CD8-positive, alpha-beta memory T cell (primary cell): ENCODE data around the gene ZNF593OS. TPM values are rescaled to one million over a fixed set of nuclear protein-coding genes. Genes with fewer than 3 reads are reported as not detected.
A peak's percentile ranks its signal among the peaks of the same experiment; 100 is the strongest.

Experiments
- CTCF ChIA-PET: fragments of 350-600 bp; sonication (Branson Sonifier 250); formaldehyde crosslinking; loops from one replicate; lab custom pipeline; 2021; ENCODE audit warnings: antibody characterized with exemption; lab: Charles Lee
- POLR2A ChIA-PET: fragments of 350-600 bp; sonication (Branson Sonifier 250); formaldehyde crosslinking; loops from one replicate; lab custom pipeline; 2021; ENCODE audit warnings: antibody characterized with exemption; lab: Charles Lee
- DNase-seq, 5 donors: peaks; one replicate each; pipeline versions ENCODE4 v3.0.0 to v3.0.0-alpha.2; 2020 to 2022; ENCODE audit warnings: mixed read lengths in 1 of 5
- H3K27ac ChIP-seq: one replicate; pipeline ENCODE4 v1.7.0; 2013; ENCODE audit warnings: low read depth, mild to moderate bottlenecking, low read length, moderate library complexity
- H3K27me3 ChIP-seq: 2 replicates; pipeline ENCODE4 v1.7.0; 2013; ENCODE audit warnings: low read length, mild to moderate bottlenecking; ENCODE audit not compliant: insufficient read depth, poor library complexity, severe bottlenecking
- H3K36me3 ChIP-seq: 2 replicates; pipeline ENCODE4 v1.7.0; 2013; ENCODE audit warnings: mild to moderate bottlenecking, low read length, moderate library complexity; ENCODE audit not compliant: insufficient read depth
- H3K4me1 ChIP-seq: 2 replicates; pipeline ENCODE4 v1.7.0; 2013; ENCODE audit warnings: mild to moderate bottlenecking, low read length, moderate library complexity; ENCODE audit not compliant: insufficient read depth
- H3K4me3 ChIP-seq: 2 replicates; pipeline ENCODE4 v1.7.0; 2013; ENCODE audit warnings: mild to moderate bottlenecking, low read length
- H3K9me3 ChIP-seq: 2 replicates; pipeline ENCODE4 v1.7.0; 2013; ENCODE audit warnings: mild to moderate bottlenecking, low read length
- H3K27ac Mint-ChIP-seq, 8 donors: one replicate each; pipeline ENCODE4 v1.8.0; 2020 to 2021; ENCODE audit warnings: mixed read lengths in 8 of 8, mild to moderate bottlenecking in 6 of 8, inconsistent platforms in 3 of 8, moderate library complexity in 3 of 8
- H3K27me3 Mint-ChIP-seq, 2 donors: one replicate each; pipeline ENCODE4 v1.8.0; 2020 to 2021; ENCODE audit warnings: mixed read lengths in 2 of 2, mild to moderate bottlenecking in 1 of 2, moderate library complexity in 1 of 2
- H3K36me3 Mint-ChIP-seq, 3 donors: one replicate each; pipeline ENCODE4 v1.8.0; 2020 to 2021; ENCODE audit warnings: mixed read lengths in 3 of 3, inconsistent platforms in 1 of 3, mild to moderate bottlenecking in 1 of 3
- H3K4me1 Mint-ChIP-seq, 3 donors: one replicate each; pipeline ENCODE4 v1.8.0; 2020 to 2021; ENCODE audit warnings: mixed read lengths in 3 of 3, inconsistent platforms in 1 of 3, mild to moderate bottlenecking in 1 of 3
- H3K4me3 Mint-ChIP-seq, 7 donors: one replicate each; pipeline ENCODE4 v1.8.0; 2020 to 2021; ENCODE audit warnings: mixed read lengths in 7 of 7, mild to moderate bottlenecking in 6 of 7, moderate library complexity in 4 of 7, inconsistent platforms in 2 of 7
- H3K9me3 Mint-ChIP-seq, 5 donors: one replicate each; pipeline ENCODE4 v1.8.0; 2020 to 2022; ENCODE audit warnings: mixed read lengths in 5 of 5, mild to moderate bottlenecking in 3 of 5, moderate library complexity in 2 of 5, inconsistent platforms in 1 of 5
- polyA plus RNA-seq: library from polyadenylated mRNA; unstranded; fragments of 300-500 nt; fragmentation: Illumina TruSeq; gene quantifications from one replicate; pipeline ENCODE4 v1.2.3, GENCODE V29; 2021
- total RNA-seq, 2 experiments: library from RNA; stranded (reverse); gene quantifications; one replicate each; pipeline ENCODE4 v1.2.3, GENCODE V29; 2021

Gene ZNF593OS
- total and polyA plus RNA-seq, 3 experiments from 2014 or later, result 0.85 TPM; not detected in 2

DNA sequence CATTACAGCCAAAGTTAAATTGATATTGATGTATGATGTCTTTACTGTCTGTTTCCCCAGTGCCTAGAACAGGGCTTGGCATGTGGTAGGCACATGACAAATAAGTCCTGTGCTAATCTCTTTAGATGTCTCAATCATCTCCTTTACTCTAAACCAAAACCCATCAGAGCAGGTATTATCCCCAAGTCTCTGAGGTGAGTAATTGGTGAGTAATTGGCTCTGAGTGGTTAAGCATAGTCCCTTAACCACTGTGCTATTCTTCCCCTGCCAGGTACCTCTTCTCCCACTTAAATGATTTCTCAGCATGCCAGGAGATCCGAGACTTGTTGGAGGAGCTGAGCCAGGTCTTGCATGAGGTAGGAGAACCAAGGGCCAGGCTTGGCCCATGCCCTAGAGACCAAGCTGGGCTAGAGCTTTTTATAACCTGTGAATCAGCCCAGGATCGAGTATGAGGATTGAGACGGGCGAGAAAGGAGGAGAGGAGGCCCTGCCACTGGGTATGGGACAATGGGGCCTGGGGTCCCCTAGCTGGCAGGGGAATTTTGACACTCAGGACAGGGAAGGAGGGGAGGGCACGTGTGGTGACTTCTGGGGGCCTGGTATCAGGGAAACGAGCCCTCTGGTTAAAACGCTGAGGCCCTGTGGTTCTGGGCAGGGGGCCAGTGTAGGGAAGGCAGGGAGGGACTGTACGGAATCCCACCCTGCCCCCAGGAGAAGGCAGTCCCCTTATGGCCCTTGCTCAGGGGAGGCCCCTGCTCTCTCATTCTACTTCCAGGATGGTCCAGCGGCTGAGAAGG is 10.2 kb upstream of the ZNF593OS start:
- no peak overlapping the region for H3K27ac Mint-ChIP-seq
- Histone ChIP-seq H3K27ac (no peak overlapping the region), H3K4me3 (no peak overlapping the region), H3K9me3 (no peaks in the 10 kb centered on the region), H3K36me3 (no peaks in the 10 kb centered on the region), H3K4me1 (no peaks in the 10 kb centered on the region), H3K27me3 (no peaks in the 10 kb centered on the region)
- H3K4me3 Mint-ChIP-seq, result no peak overlapping the region
- H3K36me3 Mint-ChIP-seq, result no peaks in the 10 kb centered on the region
- POLR2A ChIA-PET, result no interaction called here
- no peak for DNase-seq
- no peaks in the 10 kb centered on the region for H3K9me3 Mint-ChIP-seq
- no peaks in the 10 kb centered on the region for H3K4me1 Mint-ChIP-seq
- H3K27me3 Mint-ChIP-seq, result no peaks in the 10 kb centered on the region
- CTCF ChIA-PET, result interaction anchor here (1.6 kb wide), 1 partner anchor 12 kb away, joined by 6 read pairs; the partner anchor contains the start of genes C1orf232 and ZNF593

DNA sequence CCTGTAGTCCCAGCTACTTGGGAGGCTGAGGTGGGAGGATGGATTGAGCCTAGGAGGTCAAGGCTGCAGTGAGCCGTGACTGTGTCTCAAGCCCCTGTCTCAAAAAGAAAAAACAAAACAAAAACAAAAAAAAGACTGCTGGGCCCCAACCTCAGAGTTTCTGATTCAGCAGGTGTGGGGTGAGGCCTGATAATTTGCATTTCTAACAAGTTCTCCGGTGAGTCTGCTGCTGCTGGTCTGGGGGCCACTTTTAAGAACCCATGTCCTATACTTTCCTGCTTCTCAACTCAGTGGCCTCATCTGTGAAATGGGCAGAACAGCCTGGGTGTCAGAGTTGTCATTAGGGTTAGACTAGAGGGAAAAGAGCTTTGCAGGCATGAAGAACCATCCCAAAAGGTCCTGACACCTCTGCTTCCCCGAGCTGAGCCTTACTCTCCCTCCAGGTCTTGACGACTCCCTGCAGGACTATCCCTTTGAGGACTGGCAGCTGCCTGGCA is 8.4 kb upstream of the ZNF593OS start:
- Mint-ChIP-seq H3K4me1 (no peaks in the 10 kb centered on the region), H3K9me3 (no peaks in the 10 kb centered on the region), H3K36me3 (no peaks in the 10 kb centered on the region), H3K27ac (no peak overlapping the region), H3K27me3 (no peaks in the 10 kb centered on the region), H3K4me3 (no peak overlapping the region)
- Histone ChIP-seq H3K4me3 (no peak overlapping the region), H3K4me1 (no peaks in the 10 kb centered on the region), H3K27ac (no peak overlapping the region), H3K9me3 (no peaks in the 10 kb centered on the region), H3K36me3 (no peaks in the 10 kb centered on the region), H3K27me3 (no peaks in the 10 kb centered on the region)
- ChIA-PET POLR2A (no interaction called here), CTCF (interaction anchor here (1.4 to 1.6 kb wide), 3 partner anchors 10 to 54 kb away, joined by 4 to 6 read pairs (median 6); partner anchors contain the start of genes C1orf232, CEP85 and ZNF593)
- DNase-seq, result no peak

DNA sequence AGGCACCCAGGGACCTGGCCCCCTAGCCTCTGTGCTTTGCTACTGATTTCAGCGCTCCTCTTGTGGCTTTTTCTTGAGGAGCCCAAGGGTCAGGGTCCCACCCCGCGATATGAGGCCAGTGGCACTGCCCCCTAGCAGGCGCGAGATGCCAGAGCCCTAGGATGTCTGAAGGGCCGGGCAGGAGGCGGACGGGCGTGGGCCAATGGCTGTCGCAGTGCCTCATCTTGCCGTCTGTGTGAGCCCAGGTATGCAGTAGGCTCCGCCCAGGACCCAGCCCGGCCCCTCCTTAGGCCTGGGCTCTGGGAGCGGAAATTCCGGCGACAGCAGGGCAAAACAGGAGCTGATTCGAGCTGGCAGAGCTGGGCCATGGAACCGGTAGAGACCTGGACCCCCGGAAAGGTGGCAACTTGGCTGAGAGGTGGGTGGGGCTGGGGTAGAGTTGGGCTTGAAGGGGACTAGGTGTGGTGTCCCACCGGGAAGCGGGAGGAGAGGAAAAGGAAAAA is 5.6 kb upstream of the ZNF593OS start, which contains the start of gene CNKSR1:
Gene CNKSR1 (plus strand): TSS at position 310 of the 503 bp plus-strand sequence. CDS start 57 bp downstream, at position 367.
- no peak within 1 kb of the TSS for H3K4me3 ChIP-seq
- no peak within 1 kb of the TSS for H3K4me3 Mint-ChIP-seq
- H3K4me1 ChIP-seq, result no peaks in the 10 kb centered on the region
- H3K27me3 Mint-ChIP-seq, result no peaks in the 10 kb centered on the region
- H3K27ac ChIP-seq, result no peak within 1 kb of the TSS
- POLR2A ChIA-PET, result no interaction called here
- no peaks in the 10 kb centered on the region for H3K27me3 ChIP-seq
- no peaks in the 10 kb centered on the region for H3K36me3 ChIP-seq
- H3K27ac Mint-ChIP-seq, result peak within 1 kb of the TSS in 1 of 8 donors; percentile 23
- no peaks in the 10 kb centered on the region for H3K9me3 Mint-ChIP-seq
- no peaks in the 10 kb centered on the region for H3K4me1 Mint-ChIP-seq
- CTCF ChIA-PET, result interaction anchor here (1.3 kb wide), 1 partner anchor 57 kb away, joined by 4 read pairs; the partner anchor contains the start of gene CEP85
- no peaks in the 10 kb centered on the region for H3K9me3 ChIP-seq
- no peaks in the 10 kb centered on the region for H3K36me3 Mint-ChIP-seq
- DNase-seq, result no peak

DNA sequence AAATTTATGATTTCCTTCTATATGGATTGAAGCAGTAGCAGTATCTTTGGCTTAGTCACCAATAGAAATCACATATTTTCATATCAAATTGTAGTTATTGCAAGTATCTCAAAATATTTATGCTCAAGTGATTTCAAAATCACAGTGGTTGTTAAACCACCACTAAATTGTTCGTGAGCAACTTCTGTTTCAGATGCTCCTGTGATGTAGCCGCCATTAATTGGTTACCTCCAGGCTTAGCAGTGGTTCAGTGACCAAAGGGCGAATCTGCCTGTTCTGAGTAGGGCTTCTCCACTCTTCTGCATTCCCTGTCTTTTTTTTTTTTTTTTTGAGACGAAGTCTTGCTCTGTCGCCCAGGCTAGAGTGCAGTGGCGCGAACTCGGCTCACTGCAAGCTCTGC is 3.7 kb upstream of the ZNF593OS start:
- Mint-ChIP-seq H3K36me3 (no peaks in the 10 kb centered on the region), H3K9me3 (no peaks in the 10 kb centered on the region), H3K4me1 (peaks cover 2 to 12% (median 7%) of the 10 kb centered on the region in 3 donors), H3K27me3 (no peaks in the 10 kb centered on the region), H3K4me3 (no peak overlapping the region), H3K27ac (no peak overlapping the region)
- H3K36me3 ChIP-seq, result no peaks in the 10 kb centered on the region
- POLR2A ChIA-PET, result no interaction called here
- H3K27me3 ChIP-seq, result no peaks in the 10 kb centered on the region
- H3K9me3 ChIP-seq, result no peaks in the 10 kb centered on the region
- CTCF ChIA-PET, result no interaction called here
- no peak for DNase-seq
- no peak overlapping the region for H3K4me3 ChIP-seq
- H3K4me1 ChIP-seq, result peaks cover 9% of the 10 kb centered on the region
- no peak overlapping the region for H3K27ac ChIP-seq

DNA sequence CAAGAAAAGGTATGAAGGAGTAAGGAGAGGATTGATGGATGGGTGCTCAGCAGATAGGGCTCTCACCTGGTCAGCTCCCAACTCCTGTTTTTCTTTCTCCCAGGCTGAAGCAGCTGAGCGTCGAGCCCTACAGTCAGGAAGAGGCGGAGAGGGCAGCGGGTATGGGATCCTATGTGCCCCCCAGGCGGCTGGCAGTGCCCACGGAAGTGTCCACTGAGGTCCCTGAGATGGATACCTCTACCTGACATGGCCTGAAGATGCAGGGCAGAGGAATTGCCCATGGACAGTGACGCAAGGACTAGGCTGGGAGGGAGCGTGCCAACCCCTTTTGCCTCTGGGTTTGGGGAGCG is 1.2 kb downstream of the ZNF593OS start:
- H3K9me3 Mint-ChIP-seq, result no peaks in the 10 kb centered on the region
- peaks cover 0 to 6% (median 0%) of the 10 kb centered on the region in 3 donors for H3K36me3 Mint-ChIP-seq
- Histone ChIP-seq H3K4me1 (peaks cover 17% of the 10 kb centered on the region), H3K36me3 (no peaks in the 10 kb centered on the region), H3K9me3 (no peaks in the 10 kb centered on the region), H3K27ac (peak overlapping the region; percentile 86), H3K27me3 (no peaks in the 10 kb centered on the region), H3K4me3 (peak overlapping the region; percentile 68)
- H3K27ac Mint-ChIP-seq, result peak overlapping the region in 7 of 8 donors; percentile 39 to 89 (median 82)
- no peak for DNase-seq
- H3K4me1 Mint-ChIP-seq, result peaks cover 12 to 25% (median 22%) of the 10 kb centered on the region in 3 donors
- H3K27me3 Mint-ChIP-seq, result peaks cover 0 to 2% of the 10 kb centered on the region in 2 donors
- CTCF ChIA-PET, result interaction anchor here (0.7 to 8.2 kb wide), 24 partner anchors 8 to 272 kb away, joined by 3 to 87 read pairs (median 5); partner anchors contain the start of genes CATSPER4, CD52, CEP85 and DHDDS
- peak overlapping the region; percentile 86 to 95 (median 88) for H3K4me3 Mint-ChIP-seq
- POLR2A ChIA-PET, result interaction anchor here (1.0 kb wide), 1 partner anchor 221 kb away, joined by 3 read pairs; no protein-coding TSS in a partner anchor

DNA sequence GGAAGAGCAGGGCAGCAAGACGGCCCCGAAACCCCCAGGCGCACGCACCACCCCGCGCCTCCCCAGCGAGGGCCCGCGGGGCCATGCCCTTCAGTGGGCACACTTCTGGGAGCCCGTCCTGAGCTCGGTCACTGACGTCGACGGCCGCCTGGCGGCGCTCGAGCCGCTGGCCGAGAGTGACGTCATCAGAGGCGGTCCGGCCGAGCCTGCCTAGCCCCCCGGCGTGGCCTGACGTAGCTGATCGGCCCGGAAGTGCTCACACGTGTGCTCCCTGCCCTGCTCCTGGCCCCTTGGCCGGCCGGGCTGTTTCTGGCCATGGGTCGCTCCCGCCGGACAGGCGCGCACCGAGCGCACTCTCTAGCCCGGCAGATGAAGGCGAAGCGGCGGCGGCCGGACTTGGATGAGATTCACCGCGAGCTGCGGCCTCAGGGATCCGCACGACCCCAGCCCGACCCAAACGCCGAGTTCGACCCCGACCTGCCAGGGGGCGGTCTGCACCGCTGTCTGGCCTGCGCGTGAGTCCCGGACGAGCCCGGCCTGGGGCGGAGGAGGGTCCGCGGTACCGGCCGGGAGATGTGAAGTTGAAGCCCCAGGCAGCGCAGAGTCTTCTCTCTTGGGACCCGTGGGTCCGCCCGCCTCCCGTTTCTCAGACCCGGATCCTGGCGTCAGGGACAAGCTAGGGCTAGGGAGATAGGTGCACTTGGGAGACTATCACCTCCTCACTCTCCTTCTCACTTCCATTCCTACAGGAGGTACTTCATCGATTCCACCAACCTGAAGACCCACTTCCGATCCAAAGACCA is 1.8 kb downstream of the ZNF593OS start, which contains the start of gene ZNF593:
Gene ZNF593 (plus strand): TSS at position 240 of the 803 bp plus-strand sequence. CDS start 76 bp downstream, at position 316.
- peak within 1 kb of the TSS; percentile 68 for H3K4me3 ChIP-seq
- peak within 1 kb of the TSS; percentile 86 to 95 (median 88) for H3K4me3 Mint-ChIP-seq
- no peaks in the 10 kb centered on the region for H3K9me3 Mint-ChIP-seq
- H3K27ac Mint-ChIP-seq, result peak within 1 kb of the TSS; percentile 39 to 97 (median 85)
- H3K36me3 ChIP-seq, result no peaks in the 10 kb centered on the region
- ChIA-PET POLR2A (interaction anchor here (1.0 to 1.1 kb wide), 2 partner anchors 64 to 221 kb away, joined by 3 to 6 read pairs; partner anchors contain the start of gene CEP85), CTCF (interaction anchor here (0.7 to 8.2 kb wide), 37 partner anchors 9 to 272 kb away, joined by 3 to 87 read pairs (median 5); partner anchors contain the start of genes CATSPER4, CD52, CEP85 and DHDDS)
- DNase-seq, result peak; percentile 71 to 88 (median 81)
- no peaks in the 10 kb centered on the region for H3K9me3 ChIP-seq
- peaks cover 0 to 6% (median 0%) of the 10 kb centered on the region in 3 donors for H3K36me3 Mint-ChIP-seq
- H3K27me3 Mint-ChIP-seq, result peaks cover 0 to 2% of the 10 kb centered on the region in 2 donors
- H3K4me1 ChIP-seq, result peaks cover 17% of the 10 kb centered on the region
- H3K27ac ChIP-seq, result peak within 1 kb of the TSS; percentile 86
- no peaks in the 10 kb centered on the region for H3K27me3 ChIP-seq
- peaks cover 12 to 25% (median 22%) of the 10 kb centered on the region in 3 donors for H3K4me1 Mint-ChIP-seq

DNA sequence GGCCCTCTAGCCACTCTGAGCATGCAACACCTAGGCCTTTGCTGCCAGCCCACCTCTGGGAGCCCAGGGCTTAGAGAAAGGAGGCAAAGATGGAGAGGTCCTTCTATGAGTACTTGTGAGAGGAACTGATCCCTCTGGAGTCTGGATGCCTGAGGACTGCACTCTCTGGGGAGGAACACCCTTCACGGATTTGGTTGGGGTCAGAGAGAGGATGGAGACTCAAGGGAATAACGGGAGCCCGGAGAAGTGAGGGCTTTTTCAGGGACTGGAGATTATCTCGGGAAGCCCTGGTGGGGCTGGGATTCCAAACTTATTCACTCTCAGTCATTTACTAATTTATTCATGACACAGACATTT is 2.5 kb downstream of the ZNF593OS start:
- peak overlapping the region; percentile 68 for H3K4me3 ChIP-seq
- Mint-ChIP-seq H3K9me3 (no peaks in the 10 kb centered on the region), H3K4me3 (peak overlapping the region; percentile 86 to 95 (median 88)), H3K27me3 (peaks cover 0 to 2% of the 10 kb centered on the region in 2 donors), H3K27ac (peak overlapping the region in 7 of 8 donors; percentile 39 to 90 (median 80)), H3K4me1 (peaks cover 12 to 29% (median 22%) of the 10 kb centered on the region in 3 donors), H3K36me3 (peaks cover 0 to 6% (median 0%) of the 10 kb centered on the region in 3 donors)
- POLR2A ChIA-PET, result interaction anchor here (1.1 kb wide), 1 partner anchor 65 kb away, joined by 6 read pairs; the partner anchor contains the start of gene CEP85
- no peaks in the 10 kb centered on the region for H3K27me3 ChIP-seq
- H3K9me3 ChIP-seq, result no peaks in the 10 kb centered on the region
- H3K36me3 ChIP-seq, result no peaks in the 10 kb centered on the region
- no peak for DNase-seq
- H3K27ac ChIP-seq, result peak overlapping the region; percentile 86
- CTCF ChIA-PET, result interaction anchor here (0.7 to 8.2 kb wide), 31 partner anchors 9 to 271 kb away, joined by 3 to 87 read pairs (median 5); partner anchors contain the start of genes CATSPER4, CD52, CEP85 and DHDDS
- H3K4me1 ChIP-seq, result peaks cover 21% of the 10 kb centered on the region
